HG03521 (cell line): ENCODE data around the gene FMC1.
"Not testable (repeated sequence)": the region's sequence is repeated elsewhere in the genome, so short reads cannot be mapped to it uniquely, and the experiment has no call there.

Experiments used
- ATAC-seq: cut with Tn5 transposase; IDR thresholded peaks from one replicate; pipeline ENCODE4 v1.9.1; 2021; ENCODE audit warnings: mild to moderate bottlenecking, moderate library complexity; ENCODE audit not compliant: unreplicated experiment

FMC1 gene, protein sequence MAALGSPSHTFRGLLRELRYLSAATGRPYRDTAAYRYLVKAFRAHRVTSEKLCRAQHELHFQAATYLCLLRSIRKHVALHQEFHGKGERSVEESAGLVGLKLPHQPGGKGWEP

DNA sequence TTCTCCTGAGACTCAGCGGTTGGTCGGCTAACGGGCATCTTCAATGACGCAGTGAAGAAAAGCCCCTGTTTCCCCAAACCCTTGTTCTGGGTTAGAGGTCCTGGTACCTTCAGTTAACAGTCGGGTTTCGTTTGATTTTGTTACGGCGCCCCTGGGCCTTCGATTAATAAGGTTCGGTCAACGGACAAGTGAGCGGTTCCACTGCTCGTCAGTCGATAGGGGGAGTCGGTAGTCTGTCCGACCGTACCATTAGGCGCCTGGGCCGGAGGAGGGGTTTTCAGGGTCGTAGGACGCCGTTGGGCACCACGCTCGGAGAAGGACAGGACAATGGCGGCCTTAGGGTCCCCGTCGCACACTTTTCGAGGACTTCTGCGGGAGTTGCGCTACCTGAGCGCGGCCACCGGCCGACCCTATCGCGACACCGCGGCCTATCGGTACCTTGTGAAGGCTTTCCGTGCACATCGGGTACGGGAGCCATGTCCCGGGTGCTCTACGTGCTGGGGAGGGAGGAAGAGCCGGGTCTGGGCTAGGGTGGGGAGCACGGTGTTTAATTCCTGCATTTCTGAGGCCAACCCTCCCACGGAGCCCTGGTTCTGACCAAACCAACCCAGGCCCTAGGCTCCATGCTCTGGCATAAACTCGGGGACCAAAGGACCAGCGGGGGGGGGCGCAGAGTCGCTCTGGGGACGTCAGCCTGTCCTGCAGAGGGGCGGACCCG, at the start of gene FMC1:
FMC1 (plus strand) TSS at position 280 of the 718 bp plus-strand sequence; CDS start at position 328, 48 bp downstream.
- ATAC-seq: peak; percentile 36

DNA sequence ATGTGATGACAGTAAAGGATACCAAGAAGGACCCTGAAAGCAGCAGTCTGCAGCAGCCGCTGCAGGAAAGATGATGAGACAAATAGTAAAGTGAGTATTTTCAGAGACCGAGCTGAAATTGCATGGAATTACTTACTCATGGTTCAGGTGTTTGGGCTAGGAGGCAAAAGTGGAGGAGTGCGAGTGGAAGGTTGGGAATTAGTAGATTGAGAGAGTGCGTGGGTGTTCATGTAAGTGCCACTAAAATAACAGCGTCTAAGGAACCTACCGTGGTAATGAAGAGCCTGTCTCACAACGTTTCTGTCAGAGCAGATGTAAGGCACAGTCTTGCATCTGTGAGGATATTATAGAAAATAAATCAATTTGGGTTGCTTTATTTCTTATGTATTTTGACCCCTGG, 48.3 kb upstream of the FMC1 start:
- ATAC-seq: no peak

DNA sequence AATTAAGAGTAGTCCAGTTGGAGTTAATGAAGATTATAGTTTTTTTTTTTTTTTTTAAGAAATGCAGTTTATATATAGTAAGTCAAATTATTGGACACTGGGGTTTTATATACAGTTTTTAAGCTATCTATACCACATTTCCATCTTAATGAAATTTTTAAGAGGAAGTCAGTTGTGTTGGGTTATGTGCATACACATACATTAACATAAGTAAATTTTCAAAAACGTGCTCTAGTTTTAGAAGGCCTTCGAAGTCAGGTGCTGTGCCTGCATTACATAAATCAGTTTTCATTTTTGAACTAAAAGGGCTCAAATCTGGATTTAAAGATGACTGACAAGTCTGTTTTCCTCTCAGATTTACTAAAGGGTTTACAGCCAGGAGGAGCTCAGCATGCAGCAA, 47.6 kb upstream of the FMC1 start:
- ATAC-seq: no peak

DNA sequence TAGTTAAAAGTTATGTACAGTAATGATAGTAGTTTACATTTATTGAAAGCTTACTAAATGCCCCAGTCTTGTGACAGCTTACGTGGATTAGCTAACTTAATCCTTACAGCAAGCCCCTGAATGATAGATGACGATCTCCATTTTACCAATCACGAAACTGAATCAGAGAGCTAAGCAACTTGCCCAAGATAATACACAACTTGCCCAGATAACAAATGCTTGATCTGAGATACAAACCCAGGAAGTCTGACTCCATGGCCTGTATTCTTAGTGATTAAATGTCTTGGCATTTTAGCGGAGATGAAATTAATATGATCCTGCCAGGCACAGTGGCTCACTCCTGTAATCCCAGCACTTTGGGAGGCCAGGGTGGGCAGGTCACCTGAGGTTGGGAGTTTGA, 46.9 kb upstream of the FMC1 start:
- no peak for ATAC-seq

DNA sequence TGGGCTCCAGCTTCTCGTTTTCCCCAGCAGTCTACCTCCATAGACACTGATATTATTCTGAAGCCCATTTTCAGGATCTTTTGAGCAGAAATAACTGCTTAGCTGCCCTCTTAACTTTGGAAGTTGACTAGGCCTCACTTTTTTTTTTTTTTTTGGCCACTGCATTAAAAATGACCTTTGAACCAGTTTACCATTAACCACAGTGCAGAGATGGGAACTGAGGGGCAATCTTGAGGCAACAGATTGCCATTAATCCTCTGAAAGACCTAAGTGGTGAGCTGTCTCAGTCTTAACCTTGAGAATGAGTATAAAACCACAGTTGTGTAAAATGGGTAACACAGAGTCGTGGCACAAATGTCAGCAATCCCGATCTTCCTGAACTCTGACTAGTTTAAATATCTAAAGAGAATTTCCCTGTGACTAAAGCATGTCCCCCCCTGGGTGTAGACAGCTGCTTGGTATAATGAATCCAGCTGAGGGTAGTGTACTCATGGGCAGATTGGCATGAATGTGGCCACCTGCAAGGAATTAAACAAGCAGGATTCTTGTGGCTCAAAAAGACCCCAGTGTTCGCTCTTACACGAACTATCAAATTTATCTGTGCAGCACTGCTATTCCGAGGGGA, 46.1 kb upstream of the FMC1 start:
- ATAC-seq: no peak

DNA sequence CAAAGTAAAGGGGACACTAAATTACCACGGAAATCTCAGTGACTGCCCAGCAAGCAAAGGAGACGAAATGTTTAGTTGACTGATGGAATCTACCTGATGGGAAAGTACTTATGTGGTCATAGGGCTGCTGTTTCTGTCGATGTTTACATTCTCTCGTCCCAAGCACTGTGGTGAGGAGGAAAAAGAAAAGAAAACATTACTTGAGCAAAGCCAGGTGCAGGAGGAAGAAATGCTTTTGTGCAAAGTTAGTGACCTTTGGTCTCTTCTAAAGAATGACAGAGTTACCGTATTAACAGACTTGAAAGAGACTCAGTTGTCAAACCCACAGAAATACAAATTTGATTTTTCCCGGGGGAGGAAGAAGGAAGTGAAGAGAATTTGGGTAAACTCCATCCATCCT, 43.3 kb upstream of the FMC1 start:
- no peak for ATAC-seq

DNA sequence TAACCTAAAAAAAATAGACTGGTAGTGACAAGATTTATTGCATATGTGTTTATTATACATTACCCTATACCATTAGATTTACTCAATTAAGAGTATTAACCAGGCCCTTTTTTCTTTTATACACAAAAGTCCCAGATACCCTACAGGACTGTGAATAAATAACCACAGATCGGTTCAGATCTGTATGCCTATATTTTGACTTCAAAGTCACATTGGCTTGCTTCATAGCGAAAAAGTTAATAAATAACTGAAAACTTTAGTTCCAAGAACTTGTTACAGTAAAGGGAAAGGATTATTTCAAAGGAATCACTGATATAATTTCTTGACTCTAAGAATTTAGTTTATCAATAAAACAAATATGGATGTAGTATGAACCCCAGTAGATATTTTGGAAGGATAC, 41.8 kb upstream of the FMC1 start:
- no peak for ATAC-seq

DNA sequence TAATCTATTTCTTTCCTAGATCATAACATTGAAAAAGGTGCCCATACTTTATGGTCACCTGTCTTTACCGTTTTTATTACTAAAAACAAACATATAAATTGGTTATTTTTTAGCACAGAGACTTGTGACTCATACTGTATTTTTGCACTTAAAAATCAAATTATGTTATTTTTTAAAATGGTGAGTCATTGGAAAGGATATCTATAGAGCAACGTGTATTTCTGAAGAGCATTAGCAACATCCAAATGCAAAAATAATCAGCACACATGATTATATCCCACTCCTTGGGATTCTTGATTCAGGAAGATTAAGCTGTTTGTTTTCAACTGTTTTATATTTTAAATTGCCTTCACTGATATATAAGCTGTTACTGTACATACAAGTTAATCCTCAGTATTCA, 40.7 kb upstream of the FMC1 start:
- ATAC-seq: no peak

DNA sequence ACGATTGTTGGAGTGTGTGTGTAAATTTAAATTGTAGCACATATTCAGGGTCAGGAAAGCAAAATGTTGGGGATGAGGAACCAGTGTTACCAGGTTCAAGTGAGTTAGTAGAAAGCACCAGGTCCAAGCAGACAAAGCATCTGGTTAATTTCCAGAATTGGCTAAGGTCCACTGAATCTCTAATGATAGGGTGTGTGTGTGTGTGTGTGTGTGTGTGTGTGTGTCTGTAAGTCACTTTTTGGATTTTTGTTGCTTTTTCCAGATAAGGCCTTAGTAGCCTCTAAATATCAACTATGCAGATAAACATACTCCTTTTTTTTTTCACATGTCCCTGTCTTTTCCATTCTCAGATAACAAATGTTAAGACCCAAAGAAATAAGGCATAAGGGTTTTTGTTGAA, 36.6 kb upstream of the FMC1 start:
- ATAC-seq: no peak

DNA sequence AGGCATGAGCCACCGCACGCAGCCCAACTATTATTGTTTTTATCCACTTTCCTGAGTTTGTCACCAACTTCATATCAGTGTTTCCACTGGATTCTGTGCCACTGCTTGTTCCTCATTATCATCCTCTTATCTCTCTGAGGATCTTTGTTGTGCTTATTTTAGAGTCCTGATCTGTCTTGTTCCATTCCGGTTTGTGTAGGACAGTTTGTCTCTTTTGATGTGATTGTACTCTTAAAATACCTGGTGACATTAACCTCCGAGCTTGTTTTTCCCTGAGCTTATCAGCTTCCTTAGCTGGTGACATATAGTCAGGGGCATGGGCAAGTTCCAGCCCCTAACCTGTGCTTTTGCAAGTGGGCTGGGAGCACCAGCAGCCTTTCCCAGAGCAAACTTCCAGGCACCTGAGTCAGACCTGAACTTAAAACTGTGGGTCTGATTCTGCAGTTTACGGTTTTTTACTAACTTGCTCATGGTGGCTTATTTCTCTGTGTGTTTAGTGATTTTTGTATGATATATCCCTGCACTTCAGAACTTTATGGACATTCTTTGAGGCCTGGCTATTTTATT, 23.1 kb upstream of the FMC1 start:
- ATAC-seq: no peak

DNA sequence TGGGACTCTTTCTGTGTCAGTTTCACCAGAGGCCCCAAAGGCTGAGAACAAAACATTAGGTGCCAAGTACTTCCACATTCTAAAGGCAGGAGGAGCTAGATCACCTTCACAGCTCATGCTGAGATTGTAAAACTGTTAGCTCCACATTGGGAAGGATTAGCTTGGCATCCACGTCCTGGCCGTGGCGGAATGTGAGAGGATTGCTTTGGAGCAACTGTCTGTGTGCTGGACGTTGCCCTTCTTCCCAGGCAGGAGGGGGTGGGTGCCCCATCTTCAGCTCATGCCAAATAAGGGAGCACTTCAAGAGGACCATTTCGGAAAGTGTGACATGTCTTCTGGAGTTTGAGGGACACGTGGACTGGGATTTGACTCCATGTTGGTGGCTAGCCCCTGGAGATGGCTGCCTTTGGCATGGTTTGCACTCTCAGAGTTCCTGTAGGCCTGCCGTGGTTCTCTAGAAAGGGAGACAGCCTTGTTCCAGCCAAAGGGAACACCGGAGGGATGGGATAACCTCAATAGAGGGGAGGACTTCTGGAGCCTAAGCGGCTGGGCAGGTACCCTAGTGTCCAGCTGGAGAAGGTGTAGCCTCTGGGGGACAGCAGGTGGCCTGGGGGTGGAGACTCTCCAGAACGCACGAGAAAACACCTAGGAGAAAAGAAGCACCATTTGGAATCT, 19.9 kb upstream of the FMC1 start:
- no peak for ATAC-seq

DNA sequence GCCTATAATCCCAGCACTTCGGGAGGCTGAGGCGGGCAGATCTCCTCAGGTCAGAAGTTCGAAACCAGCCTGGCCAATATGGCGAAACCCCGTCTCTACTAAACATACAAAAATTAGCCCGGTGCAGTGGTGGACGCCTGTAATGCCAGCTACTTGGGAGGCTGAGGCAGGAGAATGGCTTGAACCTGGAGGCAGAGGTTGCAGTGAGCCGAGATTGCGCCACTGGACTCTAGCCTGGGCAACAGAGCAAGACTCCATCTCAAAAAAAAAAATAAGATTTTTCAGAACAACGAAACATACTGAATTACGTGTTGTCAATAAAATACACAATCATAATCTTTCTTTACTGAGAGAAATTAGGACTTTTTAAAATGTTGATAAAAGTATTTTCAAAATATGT, 16.4 kb upstream of the FMC1 start:
- ATAC-seq: not testable (repeated sequence)

DNA sequence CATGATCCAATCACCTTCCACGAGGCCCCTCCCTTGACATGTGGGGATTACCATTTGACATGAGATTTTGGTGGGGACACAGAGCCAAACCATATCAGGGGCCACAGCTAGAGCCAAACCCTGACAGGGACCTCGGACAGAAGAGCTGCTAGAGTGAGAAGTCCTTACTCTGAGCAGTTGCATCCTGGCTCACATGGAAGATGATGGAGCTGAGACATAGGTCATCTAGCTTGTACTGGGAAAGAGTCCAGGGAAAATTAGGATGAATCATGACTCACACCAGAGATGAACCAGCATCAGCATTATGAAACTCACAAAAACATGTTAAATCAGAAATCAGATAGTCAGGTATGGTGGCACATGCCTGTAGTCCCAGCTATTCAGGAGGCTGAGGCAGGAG, 12.8 kb upstream of the FMC1 start:
- ATAC-seq: no peak

DNA sequence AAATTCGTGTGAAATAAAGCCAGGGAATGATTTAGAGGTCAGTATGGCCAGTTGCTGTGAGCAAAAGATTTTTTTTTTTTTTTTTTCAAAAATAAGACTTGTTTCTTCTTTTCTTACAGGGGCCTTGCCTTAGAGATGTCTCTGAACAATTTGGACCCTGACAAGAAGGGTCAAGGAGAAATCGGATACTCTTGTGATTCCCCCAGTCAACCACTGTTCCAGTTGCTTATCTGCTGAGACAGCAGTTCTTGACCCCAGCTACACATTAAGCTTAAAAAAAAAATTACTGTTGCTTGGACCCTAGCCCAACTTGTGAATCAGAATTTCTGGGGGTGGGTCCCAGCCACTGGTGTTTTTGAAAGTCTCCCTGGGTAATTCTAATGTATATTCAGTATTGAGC, 12.0 kb upstream of the FMC1 start:
- ATAC-seq: no peak

DNA sequence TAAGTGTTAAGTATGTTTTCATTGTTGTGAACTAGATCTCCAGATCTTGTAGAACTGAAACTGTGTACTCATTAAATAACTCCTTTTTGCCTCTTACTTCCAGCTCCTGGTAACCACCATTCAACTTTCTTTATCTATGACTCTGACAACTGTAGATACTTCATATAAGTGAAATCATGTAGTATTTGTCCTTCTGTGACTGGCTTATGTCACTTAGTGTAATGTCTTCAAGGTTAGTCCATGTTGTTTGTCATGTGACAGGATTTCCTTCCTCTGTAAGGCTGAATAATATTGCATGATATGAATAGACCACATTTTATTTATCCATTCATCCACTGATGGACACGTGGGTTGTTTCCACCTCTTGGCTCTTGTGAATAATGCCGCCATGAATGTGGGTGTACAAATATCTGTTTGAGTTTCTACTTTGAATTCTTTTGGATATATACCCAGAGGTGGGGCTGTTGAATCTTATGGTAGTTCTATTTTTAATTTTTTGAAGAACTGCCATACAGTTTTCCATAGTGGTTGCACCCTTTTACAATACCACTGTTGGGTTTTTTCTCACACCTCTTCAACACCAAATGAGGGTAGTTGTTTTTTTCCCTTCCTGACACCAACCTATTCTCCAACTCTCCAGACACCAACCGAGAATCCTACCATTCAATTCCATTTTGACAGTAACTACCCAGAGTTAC, 10.7 kb upstream of the FMC1 start:
- ATAC-seq: no peak

DNA sequence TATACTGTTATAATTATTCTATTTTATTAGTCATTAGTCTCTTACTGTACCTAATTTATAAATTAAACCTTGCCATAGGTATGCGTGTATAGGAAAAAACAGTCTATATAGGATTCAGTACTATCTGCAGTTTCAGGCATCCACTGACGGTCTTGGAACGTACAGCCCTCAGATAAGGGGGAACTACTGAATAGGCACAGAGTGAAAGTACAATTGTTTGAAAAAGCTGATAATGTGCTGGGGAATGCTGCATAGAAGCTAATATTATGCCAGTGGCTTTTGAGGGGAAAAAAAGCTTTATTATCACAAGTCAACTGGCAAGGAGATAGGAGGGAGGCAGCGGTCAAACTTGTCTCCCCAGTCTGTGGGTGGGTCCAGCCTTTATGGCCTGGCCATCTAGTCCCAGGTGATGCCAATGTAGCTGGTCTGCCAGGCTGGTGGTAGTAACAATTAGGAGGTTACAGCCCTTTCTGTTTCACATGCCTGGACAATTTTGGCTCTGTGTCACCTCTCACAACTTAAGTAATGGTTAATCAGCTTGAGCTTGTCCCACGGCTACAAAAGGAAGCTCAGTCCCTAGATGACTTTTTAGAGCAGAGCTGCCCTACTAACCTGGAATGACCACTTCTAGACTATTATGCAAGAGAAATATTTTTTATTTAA, 8.3 kb upstream of the FMC1 start:
- ATAC-seq: no peak

DNA sequence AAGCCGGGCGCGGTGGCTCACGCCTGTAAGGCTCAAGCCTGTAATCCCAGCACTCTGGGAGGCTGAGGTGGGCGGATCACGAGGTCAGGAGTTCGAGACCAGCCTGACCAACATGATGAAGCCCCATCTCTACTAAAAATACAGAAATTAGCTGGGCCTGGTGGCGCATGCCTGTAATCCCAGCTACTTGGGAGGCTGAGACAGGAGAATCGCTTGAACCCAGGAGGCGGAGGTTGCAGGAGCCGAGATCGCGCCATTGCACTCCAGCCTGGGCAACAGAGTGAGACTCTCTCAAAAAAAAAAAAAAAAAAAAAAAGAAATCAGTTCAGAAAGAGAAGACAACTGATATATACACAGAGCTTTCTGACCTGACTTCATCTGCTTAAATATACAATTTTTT, 7.7 kb upstream of the FMC1 start:
- not testable (repeated sequence) for ATAC-seq

DNA sequence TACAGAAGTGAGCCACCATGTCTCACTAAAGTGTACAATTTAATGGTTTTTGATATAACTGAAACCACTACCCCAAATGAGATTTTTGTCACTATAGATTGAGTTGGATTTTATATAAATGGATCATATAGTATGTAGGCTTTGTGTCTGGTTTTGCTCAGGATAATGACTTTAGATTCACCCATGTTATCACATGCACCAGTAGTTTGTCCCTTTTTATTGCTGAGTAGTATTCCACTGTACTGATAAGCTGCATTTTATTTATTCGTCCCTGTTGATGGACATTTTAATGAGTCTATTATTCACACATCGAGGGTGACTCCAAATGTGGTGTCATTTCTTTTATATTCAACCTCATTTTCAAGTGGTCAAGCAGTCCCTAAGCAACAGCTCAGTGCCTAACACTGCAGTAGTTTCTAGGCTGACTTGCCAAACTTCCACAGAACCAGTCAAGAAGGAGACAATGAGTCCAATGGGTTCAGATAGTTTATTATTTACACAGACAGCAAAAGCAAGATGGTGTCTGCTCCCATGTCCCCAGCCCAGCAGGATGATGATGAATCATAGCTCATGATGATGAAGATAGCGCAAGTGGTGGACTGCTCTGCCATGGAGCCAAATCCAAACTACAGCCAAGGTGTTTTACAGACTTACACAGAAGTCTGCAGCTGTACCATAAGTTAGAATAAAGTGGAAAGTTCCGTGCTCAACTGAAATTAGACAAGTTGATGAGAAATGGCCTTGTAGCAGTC, 6.6 kb upstream of the FMC1 start:
- no peak for ATAC-seq

DNA sequence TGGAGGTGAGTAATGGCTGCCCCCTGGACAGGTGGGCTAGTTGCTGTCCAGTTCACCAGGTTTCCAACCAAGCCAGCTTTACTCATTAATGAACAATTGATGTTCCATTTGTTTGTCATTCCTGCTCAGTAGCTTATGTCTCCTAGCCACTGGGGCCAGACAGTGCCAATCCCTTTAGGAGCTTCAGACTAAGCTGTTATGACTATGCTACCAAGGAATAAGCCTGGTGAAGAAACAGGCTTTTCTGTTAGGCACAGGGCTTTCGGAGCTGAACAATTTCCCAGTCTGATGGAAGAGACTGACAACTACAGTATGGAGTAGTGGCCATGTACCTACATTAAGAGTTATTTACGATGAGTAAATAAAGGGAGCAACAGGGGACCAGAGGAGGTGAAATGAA, 2.1 kb upstream of the FMC1 start:
- no peak for ATAC-seq

DNA sequence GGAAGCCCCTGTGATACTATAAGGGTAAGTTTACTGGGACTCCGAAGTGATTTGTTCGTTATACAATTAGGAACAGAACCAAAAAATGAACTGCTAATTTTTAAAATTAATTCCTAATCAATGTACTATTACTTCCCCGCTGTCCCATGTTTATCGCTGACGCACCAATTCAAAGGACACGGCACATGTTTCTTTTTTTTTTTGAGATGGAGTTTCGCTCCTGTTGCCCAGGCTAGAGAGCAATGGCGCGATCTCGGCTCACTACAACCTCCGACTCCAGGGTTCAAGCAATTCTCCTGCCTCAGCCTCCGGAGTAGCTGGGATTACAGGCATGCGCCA, 1.5 kb upstream of the FMC1 start:
- no peak for ATAC-seq
